Esophagus squamous epithelium (tissue), 5 donors: ENCODE results near the gene KLRB1. TPM values are rescaled to one million over a fixed set of nuclear protein-coding genes. Genes with fewer than 3 reads are reported as not detected.
"Not testable (repeated sequence)": the region's sequence is repeated elsewhere in the genome, so short reads cannot be mapped to it uniquely, and the experiment has no call there.

ENCODE experiments used
- DNase-seq: peaks from one replicate; lab custom pipeline; 2025; lab: John Stamatoyannopoulos, UW
- H3K27ac ChIP-seq, 4 donors: fragments of 200-600 bp; sonication (generic); one replicate each; pipeline ENCODE4 v1.5.1; 2016 to 2019; ENCODE audit warnings: mild to moderate bottlenecking in 1 of 4
- H3K27me3 ChIP-seq, 4 donors: fragments of 200-600 bp; sonication (generic); 1 replicate in 3 of 4; 2 replicates in 1 of 4; pipeline versions ENCODE4 v1.5.1 to v1.6.0; 2017 to 2021; ENCODE audit warnings: antibody characterized with exemption in 1 of 4
- H3K36me3 ChIP-seq, 3 donors: fragments of 200-600 bp; sonication (generic); one replicate each; pipeline ENCODE4 v1.5.1; 2016 to 2019
- H3K4me1 ChIP-seq, 3 donors: fragments of 200-600 bp; sonication (generic); one replicate each; pipeline ENCODE4 v1.5.1; 2017 to 2019
- H3K4me3 ChIP-seq, 4 donors: fragments of 200-600 bp; sonication (generic); 1 replicate in 3 of 4; 2 replicates in 1 of 4; pipeline ENCODE4 v1.5.1; 2016 to 2019; ENCODE audit warnings: mild to moderate bottlenecking in 2 of 4, moderate library complexity in 1 of 4
- H3K9me3 ChIP-seq, 3 donors: fragments of 200-600 bp; sonication (generic); one replicate each; pipeline ENCODE4 v1.5.1; 2016 to 2019
- CTCF ChIP-seq, 6 experiments: fragments of 450-650 bp in 4 of 6; fragments of 200-600 bp in 2 of 6; sonication (generic) in 2 of 6; IDR thresholded peaks; one replicate each; pipeline ENCODE4 v1.5.1; 2016 to 2019; ENCODE audit warnings: antibody characterized with exemption in 6 of 6, mild to moderate bottlenecking in 4 of 6, moderate library complexity in 4 of 6
- POLR2A ChIP-seq, 4 donors: fragments of 450-650 bp; IDR thresholded peaks; one replicate each; pipeline ENCODE4 v1.6.1; 2017; ENCODE audit warnings: antibody characterized with exemption in 4 of 4, mild to moderate bottlenecking in 4 of 4, moderate library complexity in 3 of 4
- WGBS, 2 donors: methylation state at CpG; one replicate each; pipeline ENCODE4 v1.1.5; 2018; 5-methylcytosine and 5-hydroxymethylcytosine counted together
- intact Hi-C: fragments of 100-400 bp; cut with DNase I; formaldehyde crosslinking; loops from one replicate; pipeline ENCODE4 v1.15.0; 2022
- total RNA-seq, 4 donors: library from RNA; depleted of rRNA; stranded (reverse); fragments of >200 nt; gene quantifications; one replicate each; pipeline ENCODE4 v1.1.0, GENCODE V29; 2016
- donor health status: DM: yes; HTN: yes; CAD: no.

Gene KLRB1
- total RNA-seq, 4 donors from 2014 or later = 0.70 to 2.7 (median 0.97) TPM; not detected in 1

- TF ChIP-seq CTCF (IDR thresholded peaks at IDR 0.05) (peak in 2 of 6 experiments; percentile 2 to 6), POLR2A (IDR thresholded peaks at IDR 0.05) (peak in 2 of 4 donors; percentile 66 to 85)
- Histone ChIP-seq H3K4me1 (peaks cover 20 to 42% (median 24%) of the 10 kb centered on the region in 3 donors), H3K9me3 (no peaks in the 10 kb centered on the region), H3K27me3 (no peaks in the 10 kb centered on the region), H3K36me3 (no peaks in the 10 kb centered on the region), H3K27ac (peak overlapping the region; percentile 81 to 94 (median 92)), H3K4me3 (peak overlapping the region; percentile 39 to 74 (median 68))
- WGBS, 2 donors = 0% methylated on average over 4 to 23 of the region's 55 CpGs
- intact Hi-C loops = no loop called here
- DNase-seq = peak; percentile 38
Measured at GRCh38 chr12:9647825-9648700, 40.3 kb upstream of the KLRB1 start.

- intact Hi-C loops = no loop called here
- WGBS, 2 donors = 25 to 49% methylated on average over 11 to 13 of the region's 13 CpGs
- Histone ChIP-seq H3K4me1 (peaks cover 20 to 42% (median 24%) of the 10 kb centered on the region in 3 donors), H3K4me3 (peak overlapping the region; percentile 39 to 74 (median 68)), H3K36me3 (no peaks in the 10 kb centered on the region), H3K27me3 (no peaks in the 10 kb centered on the region), H3K27ac (peak overlapping the region; percentile 81 to 94 (median 92)), H3K9me3 (no peaks in the 10 kb centered on the region)
- no peak for DNase-seq
- TF ChIP-seq CTCF (IDR thresholded peaks at IDR 0.05) (no peak), POLR2A (IDR thresholded peaks at IDR 0.05) (no peak)
Measured at GRCh38 chr12:9646794-9647781, 39.4 kb upstream of the KLRB1 start.

GRCh38 chr12:9644985-9645551, 37.4 kb upstream of the KLRB1 start:
- H3K36me3 ChIP-seq, H3K27ac ChIP-seq, DNase-seq, H3K4me3 ChIP-seq, H3K9me3 ChIP-seq, intact Hi-C loops, H3K27me3 ChIP-seq: not testable (repeated sequence)
- WGBS, 2 donors = 30 to 43% methylated on average over 1 of the region's 1 CpG
- H3K4me1 ChIP-seq = peaks cover 13 to 26% (median 20%) of the 10 kb centered on the region in 3 donors

GRCh38 chr12:9643266-9643660, 35.5 kb upstream of the KLRB1 start:
- Histone ChIP-seq H3K4me3 (no peak overlapping the region), H3K4me1 (peaks cover 10 to 19% (median 13%) of the 10 kb centered on the region in 3 donors), H3K27ac (no peak overlapping the region), H3K36me3 (no peaks in the 10 kb centered on the region), H3K9me3 (no peaks in the 10 kb centered on the region), H3K27me3 (no peaks in the 10 kb centered on the region)
- no peak for TF ChIP-seq CTCF (IDR thresholded peaks at IDR 0.05)
- no peak for DNase-seq
- intact Hi-C loops = no loop called here

GRCh38 chr12:9642606-9643265, 35.0 kb upstream of the KLRB1 start:
- H3K9me3 ChIP-seq = no peaks in the 10 kb centered on the region
- no peaks in the 10 kb centered on the region for H3K27me3 ChIP-seq
- 72 to 75% methylated on average over 13 to 14 of the region's 15 CpGs for WGBS, 2 donors
- no peaks in the 10 kb centered on the region for H3K36me3 ChIP-seq
- intact Hi-C loops = no loop called here
- H3K4me3 ChIP-seq = no peak overlapping the region
- H3K4me1 ChIP-seq = peaks cover 5 to 20% (median 12%) of the 10 kb centered on the region in 3 donors
- H3K27ac ChIP-seq = no peak overlapping the region
- TF ChIP-seq POLR2A (IDR thresholded peaks at IDR 0.05) (no peak), CTCF (IDR thresholded peaks at IDR 0.05) (no peak)
- DNase-seq = no peak
